ENCODE measurements around the gene PARD3B.

PARD3B gene

DNA sequence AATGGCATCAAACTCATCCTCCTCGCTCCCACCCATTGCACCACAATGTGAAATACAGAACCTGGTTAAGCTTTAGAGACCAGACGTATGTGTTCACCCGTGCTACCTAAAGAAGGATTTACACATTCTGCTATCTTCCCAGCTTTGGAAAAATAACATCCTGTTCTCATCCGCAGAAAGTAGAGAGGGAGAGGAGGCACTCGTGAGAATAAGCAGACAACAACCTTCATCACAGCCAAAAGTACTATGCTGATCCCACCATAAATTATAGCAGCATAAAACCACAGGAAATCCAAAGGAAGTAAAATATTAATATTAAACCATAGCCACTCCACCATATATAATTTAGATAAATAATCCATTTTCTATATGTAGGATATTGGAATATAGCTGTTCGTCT lies 1025.4 kb downstream of the PARD3B start:
- Mint-ChIP-seq H3K27me3 (peaks cover 0 to 12% of the 10 kb centered on the region in 2 donors), H3K36me3 (no peaks in the 10 kb centered on the region), H3K4me3 (no peak overlapping the region), H3K27ac (no peak overlapping the region), H3K4me1 (no peaks in the 10 kb centered on the region), H3K9me3 (peaks cover 0 to 10% of the 10 kb centered on the region in 2 donors)
- no peak for ATAC-seq (replicated peaks)
- no peak for DNase-seq

DNA sequence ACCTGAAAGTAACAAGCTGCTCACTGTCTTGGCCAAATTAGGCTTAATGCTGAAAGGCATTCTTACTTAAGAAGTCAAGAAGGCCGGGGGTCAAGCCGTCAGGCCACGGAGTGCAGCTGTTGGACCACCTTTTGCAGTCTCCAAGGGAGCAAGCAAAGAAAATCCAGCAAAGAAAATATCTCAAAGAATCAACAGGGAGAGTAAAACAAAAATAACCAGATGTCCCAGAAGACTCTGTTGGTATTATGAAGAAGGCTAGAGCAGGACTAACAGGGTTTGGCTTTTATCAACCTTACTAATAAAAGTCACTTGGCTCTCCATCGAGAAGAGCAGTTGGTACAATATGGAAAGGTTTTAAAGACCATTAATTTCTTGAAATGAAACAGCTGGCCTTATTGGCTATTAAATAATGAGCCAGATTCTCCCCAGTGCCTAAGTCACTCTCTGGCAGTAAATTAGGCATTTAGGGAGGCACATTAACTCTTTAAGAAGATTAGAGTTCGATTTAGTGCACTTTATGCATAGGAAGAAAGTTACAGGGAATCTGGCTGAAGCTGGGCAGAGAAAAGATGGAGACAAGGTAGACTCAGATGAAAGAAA lies 1026.2 kb downstream of the PARD3B start:
- Mint-ChIP-seq H3K4me1 (no peaks in the 10 kb centered on the region), H3K9me3 (peaks cover 3 to 11% of the 10 kb centered on the region in 2 donors), H3K27me3 (peaks cover 0 to 4% of the 10 kb centered on the region in 2 donors), H3K36me3 (no peaks in the 10 kb centered on the region), H3K4me3 (no peak overlapping the region), H3K27ac (no peak overlapping the region)
- DNase-seq: no peak
- no peak for ATAC-seq (replicated peaks)

DNA sequence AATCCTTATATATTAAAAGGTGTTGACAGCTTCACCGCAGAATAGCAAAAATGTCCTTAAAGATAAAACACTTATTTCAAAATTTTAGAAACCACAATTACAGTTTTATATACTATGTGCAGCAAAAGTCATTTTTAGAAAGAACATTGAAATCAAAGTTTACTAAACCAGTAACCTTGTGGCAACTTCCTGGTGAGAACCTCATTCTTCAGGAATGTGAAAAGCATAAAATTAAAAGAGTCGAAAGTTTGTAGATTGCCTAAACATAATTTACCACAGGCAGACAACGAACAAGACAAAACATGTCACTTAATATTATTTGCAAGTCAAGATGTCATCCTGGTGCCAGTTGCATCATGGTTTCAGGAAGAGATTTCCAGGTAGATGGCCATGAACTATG lies 1028.7 kb downstream of the PARD3B start:
- Mint-ChIP-seq H3K27me3 (peaks cover 4 to 6% of the 10 kb centered on the region in 2 donors), H3K4me3 (no peak overlapping the region), H3K4me1 (no peaks in the 10 kb centered on the region), H3K27ac (no peak overlapping the region), H3K36me3 (no peaks in the 10 kb centered on the region), H3K9me3 (peaks cover 6 to 18% of the 10 kb centered on the region in 2 donors)
- ATAC-seq (replicated peaks): no peak
- DNase-seq: no peak

DNA sequence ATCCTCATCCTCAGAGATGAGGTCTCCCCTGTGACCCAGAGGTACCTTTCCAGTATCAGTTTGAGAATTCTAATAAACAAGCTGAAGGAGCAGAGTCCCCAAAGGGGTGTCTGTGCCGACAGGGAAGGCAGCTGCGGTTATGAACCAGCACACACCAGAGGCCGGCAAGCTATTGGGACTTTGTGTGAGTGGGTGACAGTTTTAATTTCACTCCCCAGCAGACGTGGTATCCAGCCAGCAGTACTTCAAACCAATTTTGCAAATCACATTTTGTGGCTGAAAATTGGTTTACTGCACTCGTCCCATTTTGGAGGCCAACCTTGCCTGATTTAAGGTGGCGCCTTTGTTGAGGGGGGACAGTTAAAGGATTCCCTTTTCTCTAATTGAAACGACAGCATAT lies 1034.1 kb downstream of the PARD3B start:
- no peaks in the 10 kb centered on the region for H3K36me3 Mint-ChIP-seq
- H3K9me3 Mint-ChIP-seq: peaks cover 6 to 13% of the 10 kb centered on the region in 2 donors
- H3K4me3 Mint-ChIP-seq: no peak overlapping the region
- no peak for ATAC-seq (replicated peaks)
- peaks cover 6 to 11% of the 10 kb centered on the region in 2 donors for H3K27me3 Mint-ChIP-seq
- no peak overlapping the region for H3K27ac Mint-ChIP-seq
- H3K4me1 Mint-ChIP-seq: no peaks in the 10 kb centered on the region
- no peak for DNase-seq

DNA sequence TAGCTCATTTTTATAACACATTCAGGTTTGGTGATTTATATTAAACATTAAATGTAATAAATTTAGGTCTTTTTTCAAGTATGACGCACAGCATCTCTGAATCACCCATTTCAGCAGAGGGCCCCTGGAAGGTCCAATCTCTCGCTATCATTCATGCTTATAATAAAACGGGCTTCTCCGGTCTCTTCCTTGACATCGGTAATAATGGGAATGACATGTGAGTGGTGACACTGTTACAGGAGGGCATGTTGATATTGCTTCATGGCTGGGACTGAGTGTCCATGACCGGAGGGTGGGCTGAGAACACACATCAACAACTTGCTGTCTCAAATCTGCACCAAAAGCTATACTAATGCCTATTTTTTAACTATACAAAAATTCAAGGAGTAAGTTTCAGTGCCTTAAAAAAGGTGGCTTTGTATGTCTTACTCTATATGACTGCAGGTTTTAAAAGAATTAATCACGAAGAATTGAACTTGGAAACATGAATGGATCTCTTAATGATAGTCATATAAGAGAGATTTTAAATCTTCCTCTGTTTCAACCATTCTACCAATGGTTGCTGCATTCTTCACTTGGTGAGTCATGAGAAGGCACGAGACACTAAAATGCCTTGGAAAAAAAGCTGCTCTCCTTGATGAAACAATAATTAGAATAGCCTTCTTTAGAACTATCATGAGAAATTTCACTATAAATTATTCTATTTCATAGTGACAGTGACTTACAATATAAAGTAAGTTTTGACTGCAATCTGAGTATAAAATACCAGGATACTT lies 1035.1 kb downstream of the PARD3B start:
- H3K9me3 Mint-ChIP-seq: peaks cover 6 to 11% of the 10 kb centered on the region in 2 donors
- H3K4me3 Mint-ChIP-seq: no peak overlapping the region
- H3K27ac Mint-ChIP-seq: no peak overlapping the region
- ATAC-seq (replicated peaks): no peak
- DNase-seq: no peak
- no peaks in the 10 kb centered on the region for H3K4me1 Mint-ChIP-seq
- no peaks in the 10 kb centered on the region for H3K36me3 Mint-ChIP-seq
- peaks cover 6 to 11% of the 10 kb centered on the region in 2 donors for H3K27me3 Mint-ChIP-seq

DNA sequence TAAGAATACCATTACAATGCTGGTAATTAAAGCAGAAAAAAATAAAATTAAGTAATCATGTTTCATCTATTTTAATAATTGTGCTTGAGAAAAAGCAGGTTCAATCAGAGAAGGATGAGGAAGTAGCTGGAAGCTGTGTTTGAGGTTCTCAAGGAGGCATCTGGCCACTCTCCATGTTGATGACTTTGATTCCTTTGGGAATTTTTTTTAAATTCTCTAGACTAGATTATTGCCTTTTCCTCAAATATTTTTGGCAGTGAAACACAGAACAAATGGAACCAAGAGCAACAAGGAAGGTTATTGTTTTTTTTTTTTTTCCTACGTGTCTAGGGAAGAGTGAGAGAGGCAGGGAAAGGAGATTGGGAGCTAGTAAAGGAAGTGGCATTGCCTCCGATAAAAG lies 1037.1 kb downstream of the PARD3B start:
- no peaks in the 10 kb centered on the region for H3K9me3 Mint-ChIP-seq
- no peak overlapping the region for H3K4me3 Mint-ChIP-seq
- H3K27me3 Mint-ChIP-seq: peaks cover 6 to 11% of the 10 kb centered on the region in 2 donors

DNA sequence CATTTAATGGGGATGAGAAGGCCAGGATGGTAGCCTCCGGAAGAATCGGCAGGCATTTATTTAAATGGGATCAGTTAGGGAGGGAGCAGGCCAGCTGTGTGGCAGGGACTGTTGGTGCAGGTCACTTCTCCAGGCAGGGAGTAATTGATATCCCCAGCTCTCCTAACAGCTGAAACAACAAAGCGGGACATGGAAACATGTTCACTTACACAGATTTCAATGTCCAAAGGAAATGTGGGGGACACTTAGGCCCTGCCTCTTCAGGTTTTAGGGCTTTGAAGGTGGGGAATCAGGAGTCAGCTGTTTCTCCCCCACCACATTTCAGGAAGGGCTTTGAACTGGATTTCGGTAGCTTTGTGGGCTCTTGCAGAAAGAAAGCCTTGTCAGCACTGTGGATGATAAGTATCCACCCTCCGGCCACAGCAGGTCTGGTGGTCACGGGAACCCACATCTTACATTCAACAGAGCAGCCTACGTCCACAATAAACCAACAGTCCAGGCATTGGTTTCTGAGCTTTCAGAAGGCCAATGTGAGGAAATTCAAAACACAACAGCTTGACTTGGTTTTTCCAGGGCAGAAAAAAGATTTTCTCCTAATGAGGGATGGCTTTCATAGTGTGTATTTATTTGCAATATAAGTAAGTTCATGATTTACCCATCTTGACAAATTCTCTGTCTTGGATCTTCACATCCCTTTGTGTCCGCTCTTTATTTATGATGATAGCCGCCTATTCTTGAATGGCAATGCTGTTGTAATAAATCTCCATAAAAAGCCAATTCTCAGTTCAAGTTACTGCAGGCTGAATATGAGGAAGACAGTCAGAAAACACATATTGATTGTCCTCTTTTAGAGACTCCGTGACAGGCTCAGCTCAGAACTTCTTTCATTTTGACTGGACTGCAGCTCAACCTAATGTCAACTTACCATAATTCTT lies 1040.4 kb downstream of the PARD3B start:
- Mint-ChIP-seq H3K9me3 (no peaks in the 10 kb centered on the region), H3K27ac (no peak overlapping the region), H3K4me1 (no peaks in the 10 kb centered on the region), H3K27me3 (peaks cover 6 to 23% of the 10 kb centered on the region in 2 donors), H3K4me3 (no peak overlapping the region), H3K36me3 (no peaks in the 10 kb centered on the region)
- DNase-seq (no peak), ATAC-seq (replicated peaks) (no peak)

More for the DNA sequence above, 1037.1 kb downstream of the PARD3B start:
- no peak for ATAC-seq (replicated peaks)
- Mint-ChIP-seq H3K27ac (no peak overlapping the region), H3K36me3 (no peaks in the 10 kb centered on the region), H3K4me1 (no peaks in the 10 kb centered on the region)
- DNase-seq: no peak

DNA sequence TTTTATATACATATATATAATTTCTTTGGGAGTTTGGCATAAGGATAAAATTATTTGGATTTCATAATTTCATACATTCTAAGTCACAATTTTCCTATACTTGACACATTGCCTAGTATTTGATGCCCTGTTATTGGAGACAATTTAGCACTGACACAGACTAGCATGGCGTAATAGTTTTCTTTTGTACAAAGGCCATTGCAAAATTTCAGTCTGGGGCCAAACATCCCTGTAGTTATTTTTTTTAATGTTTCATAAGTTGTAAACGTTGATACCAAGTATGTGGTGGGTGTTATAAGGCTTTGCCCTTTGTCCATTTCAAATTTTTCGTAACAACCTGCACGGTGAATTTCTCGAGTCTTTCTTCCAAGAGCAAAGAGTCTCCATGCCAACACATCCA lies 1041.4 kb downstream of the PARD3B start:
- Mint-ChIP-seq H3K9me3 (no peaks in the 10 kb centered on the region), H3K27me3 (peaks cover 9 to 28% of the 10 kb centered on the region in 2 donors), H3K4me1 (no peaks in the 10 kb centered on the region), H3K4me3 (no peak overlapping the region), H3K27ac (no peak overlapping the region), H3K36me3 (no peaks in the 10 kb centered on the region)
- DNase-seq (no peak), ATAC-seq (replicated peaks) (no peak)

DNA sequence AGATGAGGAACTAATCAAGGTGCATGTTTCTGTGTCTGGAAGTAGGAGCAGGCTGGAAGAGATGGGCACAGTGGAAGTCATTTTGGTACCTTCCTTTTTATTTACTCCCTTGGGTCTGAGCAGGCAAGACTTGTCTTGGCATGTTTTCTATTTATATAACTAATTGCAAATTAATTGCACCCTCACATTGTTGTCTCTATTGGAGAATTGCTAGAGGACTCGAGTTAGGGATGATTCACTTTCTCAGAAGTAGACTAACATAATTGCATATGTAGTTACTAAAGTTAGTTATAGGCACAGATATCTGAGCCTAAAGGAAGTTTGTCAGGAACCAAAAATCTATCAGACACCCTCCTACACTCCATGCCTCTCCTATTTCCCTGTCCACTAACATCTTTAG lies 1044.2 kb downstream of the PARD3B start:
- Mint-ChIP-seq H3K36me3 (no peaks in the 10 kb centered on the region), H3K4me1 (no peaks in the 10 kb centered on the region), H3K4me3 (no peak overlapping the region), H3K27me3 (peaks cover 5 to 22% of the 10 kb centered on the region in 2 donors), H3K9me3 (no peaks in the 10 kb centered on the region), H3K27ac (no peak overlapping the region)
- DNase-seq (no peak), ATAC-seq (replicated peaks) (no peak)

DNA sequence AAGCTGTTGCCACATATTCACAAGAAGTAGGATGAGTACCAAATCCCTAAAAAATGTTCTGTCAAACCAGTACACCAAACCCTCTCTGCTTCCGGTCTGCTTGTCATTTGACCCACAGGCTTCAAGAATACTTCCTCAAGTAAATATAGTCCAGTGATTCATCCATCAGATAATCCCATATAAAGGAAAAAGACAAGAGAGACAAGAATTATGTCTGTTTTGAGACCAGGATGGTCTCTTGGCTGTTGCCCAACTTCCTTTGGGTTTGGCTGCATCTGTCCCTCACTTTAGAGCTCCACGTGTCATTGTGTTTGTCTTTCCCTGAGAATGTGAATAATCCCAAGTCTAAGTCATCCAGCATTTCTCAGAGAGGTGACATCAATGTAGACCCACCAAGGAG lies 1045.5 kb downstream of the PARD3B start:
- Mint-ChIP-seq H3K27me3 (peaks cover 5 to 22% of the 10 kb centered on the region in 2 donors), H3K9me3 (no peaks in the 10 kb centered on the region), H3K27ac (no peak overlapping the region), H3K36me3 (no peaks in the 10 kb centered on the region), H3K4me3 (no peak overlapping the region), H3K4me1 (no peaks in the 10 kb centered on the region)
- no peak for ATAC-seq (replicated peaks)
- no peak for DNase-seq

DNA sequence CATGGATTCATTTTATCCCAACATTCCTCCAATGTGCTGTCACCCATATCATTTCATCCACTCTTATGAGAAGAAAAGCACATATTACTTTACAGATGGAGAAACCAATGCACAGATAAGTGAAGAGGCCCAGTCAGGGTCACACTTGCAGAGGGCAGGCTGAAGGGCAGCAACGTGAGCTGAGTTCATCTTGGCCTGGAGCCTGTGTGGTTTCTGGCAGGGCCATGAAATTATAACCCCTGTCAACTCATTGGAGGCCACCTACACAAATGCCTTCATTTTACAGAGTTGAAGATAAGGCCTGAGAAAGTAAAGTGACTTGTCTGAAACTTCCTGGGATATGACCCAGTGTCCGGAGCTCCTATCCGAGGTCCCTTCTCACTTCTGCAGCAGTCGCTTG lies 1048.6 kb downstream of the PARD3B start:
- Mint-ChIP-seq H3K36me3 (no peaks in the 10 kb centered on the region), H3K27ac (no peak overlapping the region), H3K4me3 (no peak overlapping the region), H3K9me3 (no peaks in the 10 kb centered on the region), H3K27me3 (peaks cover 5 to 22% of the 10 kb centered on the region in 2 donors), H3K4me1 (no peaks in the 10 kb centered on the region)
- no peak for DNase-seq
- no peak for ATAC-seq (replicated peaks)

DNA sequence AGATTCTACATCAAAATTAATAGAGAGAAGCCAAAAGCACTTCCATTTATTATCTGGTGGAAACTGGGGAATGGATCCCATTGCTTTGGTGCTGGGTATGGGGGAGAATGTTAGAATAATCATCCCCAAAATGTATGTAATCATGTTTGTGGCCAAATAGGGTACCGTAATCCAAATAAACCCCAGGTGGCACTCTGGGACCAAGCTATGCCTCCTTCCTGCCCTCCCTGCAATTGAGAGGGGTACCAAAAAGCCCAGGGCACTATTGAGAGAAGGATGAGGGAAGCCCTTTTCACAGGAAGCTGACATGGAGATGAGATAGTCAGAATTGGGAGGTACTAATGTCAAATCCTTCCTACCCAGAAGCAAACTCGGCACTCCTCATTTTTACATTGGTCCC lies 1051.3 kb downstream of the PARD3B start:
- Mint-ChIP-seq H3K4me3 (no peak overlapping the region), H3K9me3 (peaks cover 0 to 4% of the 10 kb centered on the region in 2 donors), H3K27ac (no peak overlapping the region), H3K27me3 (peaks cover 0 to 2% of the 10 kb centered on the region in 2 donors), H3K4me1 (no peaks in the 10 kb centered on the region), H3K36me3 (no peaks in the 10 kb centered on the region)
- no peak for DNase-seq
- no peak for ATAC-seq (replicated peaks)

DNA sequence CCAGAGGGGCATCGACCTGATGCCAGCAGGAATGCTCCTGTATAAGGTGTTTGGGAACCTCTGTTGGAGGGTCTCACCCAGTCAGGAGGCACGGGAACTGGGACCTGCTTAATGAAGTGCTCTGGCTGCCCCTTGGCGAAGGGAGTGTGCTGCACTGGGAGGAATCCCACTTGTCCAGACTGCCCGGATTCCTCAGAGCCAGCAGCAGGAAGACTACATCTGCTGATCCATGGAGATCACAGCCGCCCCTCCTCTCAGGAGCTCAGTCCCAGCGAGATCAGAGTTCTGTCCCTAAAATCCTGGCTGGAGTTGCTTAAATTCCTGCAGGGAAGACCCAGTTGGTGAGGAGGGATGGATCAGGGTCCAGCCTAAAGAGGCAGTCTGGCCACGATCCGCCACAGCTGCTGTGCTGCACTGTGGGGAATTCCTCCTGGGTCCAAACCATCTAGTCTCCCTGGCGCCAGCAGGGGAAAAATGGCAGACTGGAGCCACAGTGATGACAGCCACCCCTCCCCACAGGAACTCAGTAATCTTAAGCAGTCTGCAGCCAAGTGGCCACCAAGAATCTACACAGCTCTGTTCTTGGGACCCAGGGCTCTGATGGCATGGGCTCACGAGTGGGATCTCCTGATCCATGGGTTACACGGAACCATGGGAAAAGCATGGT lies 1060.5 kb downstream of the PARD3B start:
- peaks cover 38 to 75% of the 10 kb centered on the region in 2 donors for H3K27me3 Mint-ChIP-seq
- ATAC-seq (replicated peaks): no peak
- no peak overlapping the region for H3K27ac Mint-ChIP-seq
- no peak overlapping the region for H3K4me3 Mint-ChIP-seq
- H3K36me3 Mint-ChIP-seq: peaks cover 0 to 3% of the 10 kb centered on the region in 2 donors
- peaks cover 21 to 25% of the 10 kb centered on the region in 2 donors for H3K9me3 Mint-ChIP-seq
- no peaks in the 10 kb centered on the region for H3K4me1 Mint-ChIP-seq
- DNase-seq: no peak

DNA sequence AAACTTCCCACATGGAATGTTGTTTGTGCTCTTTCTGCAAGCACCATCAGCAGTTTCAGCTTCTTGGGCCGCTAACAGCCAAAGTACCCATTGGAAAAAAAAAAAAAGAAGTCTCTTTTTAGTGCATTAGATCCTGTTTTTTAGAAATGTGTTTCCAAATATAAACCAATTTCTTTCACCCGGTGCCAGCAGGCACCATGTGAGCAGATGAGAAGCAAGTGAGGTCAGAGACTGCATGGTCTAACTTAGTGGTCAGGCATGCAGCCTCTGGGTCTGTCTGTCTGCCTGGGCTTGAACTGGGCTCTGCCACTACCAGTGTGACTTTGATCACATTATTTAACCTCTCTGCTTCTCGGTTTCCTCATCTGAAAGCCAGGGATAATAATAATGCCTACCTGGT lies 1061.9 kb downstream of the PARD3B start:
- no peaks in the 10 kb centered on the region for H3K4me1 Mint-ChIP-seq
- ATAC-seq (replicated peaks): no peak
- H3K4me3 Mint-ChIP-seq: no peak overlapping the region
- peaks cover 0 to 3% of the 10 kb centered on the region in 2 donors for H3K36me3 Mint-ChIP-seq
- H3K9me3 Mint-ChIP-seq: peaks cover 19 to 25% of the 10 kb centered on the region in 2 donors
- no peak for DNase-seq
- peaks cover 42 to 76% of the 10 kb centered on the region in 2 donors for H3K27me3 Mint-ChIP-seq
- H3K27ac Mint-ChIP-seq: no peak overlapping the region

All from stimulated activated naive B cell treated with anti-CD40 and anti-IgM and Interleukin-4, amounts not matched to agents 10 μg/mL and 1 μg/mL and 100 μg/mL, for 72 hours (primary cell).